Gastrocnemius medialis (tissue), 4 donors: Measurements from ENCODE around the gene SMAD6. TPM values are rescaled to one million over a fixed set of nuclear protein-coding genes. Genes with fewer than 3 reads are reported as not detected.

Source experiments
- ATAC-seq, 2 donors: fragments of 150-250 bp; one replicate each; pipeline ENCODE4 v1.9.1; 2016
- DNase-seq, 2 donors: peaks; one replicate each; pipeline ENCODE4 v3.0.0-alpha.2; 2019
- H3K27ac ChIP-seq, 4 donors: fragments of 200-600 bp; sonication (generic); 1 replicate in 1 of 4; 2 replicates in 3 of 4; pipeline ENCODE4 v1.5.1; 2016 to 2018; ENCODE audit warnings: mild to moderate bottlenecking in 2 of 4, moderate library complexity in 1 of 4
- H3K27me3 ChIP-seq, 3 donors: fragments of 200-600 bp; sonication (generic) in 2 of 3; 1 replicate in 1 of 3; 2 replicates in 2 of 3; pipeline versions ENCODE4 v1.5.1 to v1.6.0; 2016 to 2019; ENCODE audit warnings: mild to moderate bottlenecking in 1 of 3, moderate library complexity in 1 of 3
- H3K36me3 ChIP-seq, 2 donors: fragments of 200-600 bp; sonication (generic) in 1 of 2; one replicate each; pipeline ENCODE4 v1.5.1; 2017 to 2018
- H3K4me1 ChIP-seq, 2 donors: fragments of 200-600 bp; sonication (generic) in 1 of 2; one replicate each; pipeline ENCODE4 v1.5.1; 2016 to 2017; ENCODE audit warnings: mild to moderate bottlenecking in 2 of 2
- H3K4me3 ChIP-seq, 4 donors: fragments of 200-600 bp; sonication (generic) in 3 of 4; 1 replicate in 1 of 4; 2 replicates in 3 of 4; pipeline ENCODE4 v1.5.1; 2016 to 2019; ENCODE audit warnings: mild to moderate bottlenecking in 2 of 4
- H3K9me3 ChIP-seq, 3 donors: fragments of 200-600 bp; sonication (generic) in 2 of 3; 1 replicate in 1 of 3; 2 replicates in 2 of 3; pipeline ENCODE4 v1.5.1; 2016 to 2019
- POLR2A ChIP-seq, 2 donors: fragments of 450-650 bp; IDR thresholded peaks; one replicate each; pipeline ENCODE4 v1.6.1; 2017; ENCODE audit warnings: antibody characterized with exemption in 2 of 2, mild to moderate bottlenecking in 2 of 2, moderate library complexity in 2 of 2
- in situ Hi-C, 4 donors: fragments of 200-750 bp; cut with MboI; loops; one replicate each; pipeline versions ENCODE4 v1.15.0 to v1.8.0; 2017; ENCODE audit warnings: low sequenced_read_pairs in 4 of 4
- intact Hi-C: fragments of 100-400 bp; cut with DNase I; formaldehyde crosslinking; loops from one replicate; pipeline ENCODE4 v1.15.1; 2023; ENCODE audit warnings: low total_unique reads
- total RNA-seq, 4 donors: library from RNA; depleted of rRNA; stranded (reverse); fragments of >200 nt; gene quantifications; one replicate each; pipeline versions ENCODE4 v1.1.0 to v1.2.3, GENCODE V29; 2016
- TF ChIP-seq, protein P1 (sequence below), 5 experiments: fragments of 450-650 bp in 3 of 5; fragments of 200-600 bp in 2 of 5; sonication (generic) in 2 of 5; IDR thresholded peaks in 4 of 5; conservative IDR thresholded peaks in 1 of 5; 1 replicate in 4 of 5; 2 replicates in 1 of 5; pipeline ENCODE4 v1.5.1; 2016 to 2019; ENCODE audit warnings: antibody characterized with exemption in 5 of 5, mild to moderate bottlenecking in 3 of 5, moderate library complexity in 3 of 5

The SMAD6 gene
- total RNA-seq, 4 donors from 2014 or later: 2.2 to 3.7 (median 2.4) TPM

DNA sequence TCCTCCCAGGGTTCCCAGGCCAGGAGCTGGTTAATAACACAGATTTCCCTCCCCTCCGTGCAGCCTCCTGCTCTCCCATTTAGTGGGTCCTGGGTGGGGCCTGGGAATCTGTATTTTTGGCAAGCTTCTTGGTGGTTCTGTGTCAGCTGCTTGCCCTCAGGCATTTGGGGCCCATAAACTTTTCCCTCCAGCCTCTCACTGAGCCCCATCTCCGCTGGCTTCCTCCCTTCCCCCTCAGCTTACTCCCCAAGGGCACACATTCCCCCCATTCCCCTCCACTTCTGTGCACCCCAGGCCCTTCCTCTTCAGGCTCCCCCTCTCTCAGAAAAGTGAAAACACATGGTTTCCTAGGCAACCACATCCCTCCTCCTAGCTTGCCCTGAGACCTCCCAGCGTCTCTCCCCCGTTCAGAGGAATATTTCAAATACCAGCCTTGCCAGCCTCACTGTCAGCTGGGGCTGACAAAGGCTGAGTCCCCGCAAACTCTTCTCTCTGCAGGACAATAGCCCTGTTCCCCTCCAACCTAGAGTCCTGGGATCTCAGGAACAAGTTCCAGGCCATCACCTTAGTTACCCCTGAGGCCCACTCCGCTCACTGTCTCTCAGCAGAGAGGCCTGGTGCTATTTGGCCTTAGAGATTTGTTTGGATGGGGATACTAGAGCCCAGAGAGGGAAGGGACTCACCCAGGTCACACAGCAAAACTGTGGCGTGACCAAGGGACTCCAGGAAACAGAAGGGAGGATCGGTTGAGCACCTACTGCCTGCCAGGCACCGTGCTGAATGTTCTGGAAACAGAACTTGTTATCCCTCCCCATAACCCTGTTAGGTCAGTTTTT is 44.6 kb upstream of the SMAD6 start:
- no peaks in the 10 kb centered on the region for H3K9me3 ChIP-seq
- TF ChIP-seq POLR2A (IDR thresholded peaks at IDR 0.05): no peak
- TF ChIP-seq, protein P1, sequence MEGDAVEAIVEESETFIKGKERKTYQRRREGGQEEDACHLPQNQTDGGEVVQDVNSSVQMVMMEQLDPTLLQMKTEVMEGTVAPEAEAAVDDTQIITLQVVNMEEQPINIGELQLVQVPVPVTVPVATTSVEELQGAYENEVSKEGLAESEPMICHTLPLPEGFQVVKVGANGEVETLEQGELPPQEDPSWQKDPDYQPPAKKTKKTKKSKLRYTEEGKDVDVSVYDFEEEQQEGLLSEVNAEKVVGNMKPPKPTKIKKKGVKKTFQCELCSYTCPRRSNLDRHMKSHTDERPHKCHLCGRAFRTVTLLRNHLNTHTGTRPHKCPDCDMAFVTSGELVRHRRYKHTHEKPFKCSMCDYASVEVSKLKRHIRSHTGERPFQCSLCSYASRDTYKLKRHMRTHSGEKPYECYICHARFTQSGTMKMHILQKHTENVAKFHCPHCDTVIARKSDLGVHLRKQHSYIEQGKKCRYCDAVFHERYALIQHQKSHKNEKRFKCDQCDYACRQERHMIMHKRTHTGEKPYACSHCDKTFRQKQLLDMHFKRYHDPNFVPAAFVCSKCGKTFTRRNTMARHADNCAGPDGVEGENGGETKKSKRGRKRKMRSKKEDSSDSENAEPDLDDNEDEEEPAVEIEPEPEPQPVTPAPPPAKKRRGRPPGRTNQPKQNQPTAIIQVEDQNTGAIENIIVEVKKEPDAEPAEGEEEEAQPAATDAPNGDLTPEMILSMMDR (IDR thresholded peaks at IDR 0.05 in 4 of 5, conservative IDR thresholded peaks at IDR 0.05 in 1 of 5): no peak
- no peak overlapping the region for H3K4me3 ChIP-seq
- DNase-seq: no peak
- intact Hi-C loops (no loop called here), in situ Hi-C loops (no loop called here)
- H3K27ac ChIP-seq: no peak overlapping the region
- peaks cover 0 to 3% of the 10 kb centered on the region in 2 donors for H3K4me1 ChIP-seq
- H3K27me3 ChIP-seq: peaks cover 4 to 11% (median 7%) of the 10 kb centered on the region in 3 donors
- H3K36me3 ChIP-seq: no peaks in the 10 kb centered on the region
- no peak for ATAC-seq

DNA sequence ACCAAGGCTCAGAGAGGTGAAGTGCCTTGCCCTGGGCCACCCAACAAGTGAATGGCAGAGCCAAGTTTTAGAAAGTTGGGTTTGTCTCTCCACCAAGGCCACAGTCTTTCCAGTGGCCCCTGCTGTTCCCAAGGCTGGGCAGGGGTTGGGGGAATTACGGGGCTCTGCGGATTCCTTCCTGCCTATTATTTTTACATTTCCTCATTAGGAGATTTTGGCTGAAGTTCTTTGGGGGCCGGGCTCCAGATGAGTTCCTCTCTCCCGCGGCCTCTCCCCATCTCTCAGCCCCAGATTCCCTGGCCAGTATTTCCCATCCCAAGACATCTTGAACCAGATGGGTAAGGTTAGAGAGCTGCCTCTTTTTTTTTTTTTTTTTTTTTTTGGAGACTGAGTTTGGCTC is 44.0 kb upstream of the SMAD6 start:
- Histone ChIP-seq H3K9me3 (no peaks in the 10 kb centered on the region), H3K36me3 (no peaks in the 10 kb centered on the region), H3K4me3 (no peak overlapping the region), H3K4me1 (peaks cover 0 to 3% of the 10 kb centered on the region in 2 donors), H3K27ac (no peak overlapping the region), H3K27me3 (peaks cover 4 to 11% (median 7%) of the 10 kb centered on the region in 3 donors)
- ATAC-seq: no peak
- TF ChIP-seq POLR2A (IDR thresholded peaks at IDR 0.05): no peak
- TF ChIP-seq, protein P1 (IDR thresholded peaks at IDR 0.05 in 4 of 5, conservative IDR thresholded peaks at IDR 0.05 in 1 of 5): no peak
- no peak for DNase-seq
- in situ Hi-C loops: no loop called here
- intact Hi-C loops: no loop called here

DNA sequence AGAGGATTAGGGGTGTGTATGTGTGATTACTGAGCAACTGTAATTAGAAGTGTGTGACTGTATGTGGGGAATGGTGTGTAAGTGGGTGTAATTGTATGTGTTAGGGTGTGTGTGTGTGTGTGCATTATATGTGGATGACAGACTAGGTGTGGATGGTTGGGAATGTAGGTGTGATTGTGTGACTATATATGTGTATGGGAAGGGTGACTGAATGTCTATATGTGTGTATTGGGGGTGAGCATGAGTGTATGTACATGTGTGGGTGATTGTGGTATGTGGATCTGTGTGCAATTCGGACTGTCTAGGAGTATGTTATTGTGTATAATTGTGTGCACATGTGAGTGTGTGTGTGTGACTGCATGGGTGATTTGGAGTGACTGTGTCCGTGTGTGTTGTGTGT is 43.2 kb upstream of the SMAD6 start:
- Histone ChIP-seq H3K4me1 (peaks cover 0 to 3% of the 10 kb centered on the region in 2 donors), H3K27ac (no peak overlapping the region), H3K27me3 (peaks cover 4 to 11% (median 7%) of the 10 kb centered on the region in 3 donors), H3K9me3 (no peaks in the 10 kb centered on the region), H3K4me3 (no peak overlapping the region), H3K36me3 (no peaks in the 10 kb centered on the region)
- no peak for TF ChIP-seq POLR2A (IDR thresholded peaks at IDR 0.05)
- TF ChIP-seq, protein P1 (IDR thresholded peaks at IDR 0.05 in 4 of 5, conservative IDR thresholded peaks at IDR 0.05 in 1 of 5): no peak
- ATAC-seq (no peak), DNase-seq (no peak)
- intact Hi-C loops (no loop called here), in situ Hi-C loops (no loop called here)

DNA sequence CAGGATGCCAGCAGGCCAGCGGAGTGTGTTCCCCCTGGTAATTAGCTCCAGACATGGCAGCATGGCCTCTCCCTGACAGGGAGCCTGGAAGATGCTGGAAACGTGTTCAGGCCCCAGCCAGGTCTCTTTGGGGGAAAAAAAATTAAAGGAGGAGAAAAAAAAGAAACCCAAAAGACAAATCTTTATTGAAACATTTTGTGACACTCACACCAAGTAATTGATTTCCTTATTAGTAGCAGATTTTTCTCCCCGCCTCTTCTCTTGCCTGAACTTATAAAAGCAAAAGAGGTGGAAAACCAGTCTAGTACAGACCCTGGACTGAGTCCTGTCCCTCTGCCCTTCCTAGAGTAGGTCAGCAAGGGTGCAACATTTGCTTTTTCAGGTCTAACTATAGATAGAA is 42.7 kb upstream of the SMAD6 start:
- H3K27ac ChIP-seq: peak overlapping the region in 1 of 4 donors; percentile 1
- H3K36me3 ChIP-seq: no peaks in the 10 kb centered on the region
- TF ChIP-seq, protein P1 (IDR thresholded peaks at IDR 0.05 in 4 of 5, conservative IDR thresholded peaks at IDR 0.05 in 1 of 5): no peak
- TF ChIP-seq POLR2A (IDR thresholded peaks at IDR 0.05): no peak
- intact Hi-C loops: no loop called here
- ATAC-seq (no peak), DNase-seq (no peak)
- H3K4me3 ChIP-seq: no peak overlapping the region
- no peaks in the 10 kb centered on the region for H3K9me3 ChIP-seq
- H3K27me3 ChIP-seq: peaks cover 4 to 10% (median 7%) of the 10 kb centered on the region in 3 donors
- in situ Hi-C loops: no loop called here
- H3K4me1 ChIP-seq: peaks cover 0 to 3% of the 10 kb centered on the region in 2 donors
